ENCODE data around the gene STUB1.

DNA sequence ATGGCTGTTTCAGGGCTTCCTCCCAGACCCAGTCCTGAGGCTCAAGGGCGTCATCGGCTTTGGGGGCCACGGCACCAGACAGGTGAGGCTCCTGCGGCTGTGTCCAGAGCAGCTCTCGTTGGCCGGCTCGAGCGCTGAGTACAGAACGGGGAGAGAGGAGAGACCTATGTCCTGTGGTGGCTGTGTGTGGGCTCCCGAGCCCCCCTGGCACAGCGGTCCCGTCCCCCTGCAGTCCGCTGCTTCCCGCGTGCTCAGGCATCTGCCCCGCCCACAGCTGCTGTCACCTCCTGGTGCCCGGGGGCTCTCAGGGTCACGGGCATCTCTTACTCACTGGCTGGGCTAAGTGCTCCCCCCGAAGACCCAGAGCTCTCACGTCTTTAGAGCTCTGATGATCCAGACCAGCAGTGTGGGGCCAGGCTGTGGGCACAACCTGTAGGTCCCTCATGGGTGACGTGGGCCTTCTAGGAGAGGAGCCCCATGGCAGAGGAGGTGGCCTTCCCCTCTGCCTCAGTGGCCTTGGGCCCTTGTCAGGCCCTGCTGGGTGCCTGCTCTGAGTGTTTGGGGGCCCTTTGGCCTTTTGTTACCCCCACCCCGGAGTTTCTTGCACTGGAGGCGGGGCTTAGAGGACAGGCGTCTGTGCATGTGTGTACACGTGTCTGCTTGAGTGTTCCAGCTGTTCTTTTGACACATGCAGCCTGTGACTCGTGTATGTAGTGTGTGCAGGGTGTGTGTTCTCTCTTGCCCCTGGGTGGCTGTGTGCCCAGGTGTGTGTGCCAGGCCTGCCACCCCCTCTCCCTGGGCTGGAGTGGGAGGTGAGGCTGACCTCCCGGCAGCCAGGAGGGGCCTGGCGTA is 27.5 kb upstream of the STUB1 start:
- TF ChIP-seq, protein P1, sequence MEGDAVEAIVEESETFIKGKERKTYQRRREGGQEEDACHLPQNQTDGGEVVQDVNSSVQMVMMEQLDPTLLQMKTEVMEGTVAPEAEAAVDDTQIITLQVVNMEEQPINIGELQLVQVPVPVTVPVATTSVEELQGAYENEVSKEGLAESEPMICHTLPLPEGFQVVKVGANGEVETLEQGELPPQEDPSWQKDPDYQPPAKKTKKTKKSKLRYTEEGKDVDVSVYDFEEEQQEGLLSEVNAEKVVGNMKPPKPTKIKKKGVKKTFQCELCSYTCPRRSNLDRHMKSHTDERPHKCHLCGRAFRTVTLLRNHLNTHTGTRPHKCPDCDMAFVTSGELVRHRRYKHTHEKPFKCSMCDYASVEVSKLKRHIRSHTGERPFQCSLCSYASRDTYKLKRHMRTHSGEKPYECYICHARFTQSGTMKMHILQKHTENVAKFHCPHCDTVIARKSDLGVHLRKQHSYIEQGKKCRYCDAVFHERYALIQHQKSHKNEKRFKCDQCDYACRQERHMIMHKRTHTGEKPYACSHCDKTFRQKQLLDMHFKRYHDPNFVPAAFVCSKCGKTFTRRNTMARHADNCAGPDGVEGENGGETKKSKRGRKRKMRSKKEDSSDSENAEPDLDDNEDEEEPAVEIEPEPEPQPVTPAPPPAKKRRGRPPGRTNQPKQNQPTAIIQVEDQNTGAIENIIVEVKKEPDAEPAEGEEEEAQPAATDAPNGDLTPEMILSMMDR (IDR thresholded peaks at IDR 0.05; ENCODE audit: insufficient read depth, low read length) = no peak
- TF ChIP-seq, protein P2, sequence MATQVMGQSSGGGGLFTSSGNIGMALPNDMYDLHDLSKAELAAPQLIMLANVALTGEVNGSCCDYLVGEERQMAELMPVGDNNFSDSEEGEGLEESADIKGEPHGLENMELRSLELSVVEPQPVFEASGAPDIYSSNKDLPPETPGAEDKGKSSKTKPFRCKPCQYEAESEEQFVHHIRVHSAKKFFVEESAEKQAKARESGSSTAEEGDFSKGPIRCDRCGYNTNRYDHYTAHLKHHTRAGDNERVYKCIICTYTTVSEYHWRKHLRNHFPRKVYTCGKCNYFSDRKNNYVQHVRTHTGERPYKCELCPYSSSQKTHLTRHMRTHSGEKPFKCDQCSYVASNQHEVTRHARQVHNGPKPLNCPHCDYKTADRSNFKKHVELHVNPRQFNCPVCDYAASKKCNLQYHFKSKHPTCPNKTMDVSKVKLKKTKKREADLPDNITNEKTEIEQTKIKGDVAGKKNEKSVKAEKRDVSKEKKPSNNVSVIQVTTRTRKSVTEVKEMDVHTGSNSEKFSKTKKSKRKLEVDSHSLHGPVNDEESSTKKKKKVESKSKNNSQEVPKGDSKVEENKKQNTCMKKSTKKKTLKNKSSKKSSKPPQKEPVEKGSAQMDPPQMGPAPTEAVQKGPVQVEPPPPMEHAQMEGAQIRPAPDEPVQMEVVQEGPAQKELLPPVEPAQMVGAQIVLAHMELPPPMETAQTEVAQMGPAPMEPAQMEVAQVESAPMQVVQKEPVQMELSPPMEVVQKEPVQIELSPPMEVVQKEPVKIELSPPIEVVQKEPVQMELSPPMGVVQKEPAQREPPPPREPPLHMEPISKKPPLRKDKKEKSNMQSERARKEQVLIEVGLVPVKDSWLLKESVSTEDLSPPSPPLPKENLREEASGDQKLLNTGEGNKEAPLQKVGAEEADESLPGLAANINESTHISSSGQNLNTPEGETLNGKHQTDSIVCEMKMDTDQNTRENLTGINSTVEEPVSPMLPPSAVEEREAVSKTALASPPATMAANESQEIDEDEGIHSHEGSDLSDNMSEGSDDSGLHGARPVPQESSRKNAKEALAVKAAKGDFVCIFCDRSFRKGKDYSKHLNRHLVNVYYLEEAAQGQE (IDR thresholded peaks at IDR 0.05; ENCODE audit: insufficient replicate concordance, low read depth) = no peak
- TF ChIP-seq POLR2AphosphoS5 (IDR thresholded peaks at IDR 0.05; ENCODE audit: low read depth) (no peak), GABPA (IDR thresholded peaks at IDR 0.05; ENCODE audit: low read depth) (no peak), SPI1 (IDR thresholded peaks at IDR 0.05; ENCODE audit: borderline replicate concordance, low read depth) (no peak)
